ENCODE measurements around the gene ANO1.

ANO1 gene

DNA sequence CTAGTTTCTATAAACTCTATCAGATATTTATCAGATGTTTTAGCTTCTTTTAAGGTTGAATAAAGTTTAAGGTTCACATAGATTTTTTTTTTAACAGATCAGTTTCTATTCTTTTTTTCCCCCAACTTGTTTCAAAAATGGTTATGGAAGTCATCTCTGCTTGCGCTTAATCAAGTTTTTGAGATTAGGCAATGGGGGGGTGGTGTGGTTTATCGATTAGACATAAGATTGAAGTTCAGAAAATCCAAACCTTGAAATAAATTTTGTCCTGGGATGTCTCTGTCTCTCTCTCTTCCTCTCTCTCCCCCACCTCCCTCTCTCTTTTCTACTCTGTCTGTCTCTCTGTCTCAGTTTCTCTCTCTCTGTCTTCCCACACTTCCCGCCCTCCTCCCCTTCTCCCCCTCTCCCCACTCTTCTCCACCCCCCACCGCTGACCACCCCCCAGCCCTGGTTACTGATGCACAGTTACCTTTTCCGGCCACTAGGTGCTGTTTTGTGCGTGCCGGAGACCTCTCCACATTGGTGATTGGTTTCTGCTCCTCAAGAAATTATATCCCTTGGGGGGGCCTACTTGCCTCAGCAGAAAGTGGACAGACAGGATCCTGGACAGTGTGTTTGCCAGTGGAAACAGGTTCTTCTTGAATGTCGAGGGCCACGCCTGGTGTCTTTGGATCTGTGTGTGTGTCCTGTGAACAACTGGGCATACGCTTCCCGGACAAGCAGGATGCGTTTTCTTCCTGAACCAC lies 29.7 kb upstream of the ANO1 start:
- no peak for DNase-seq
- in situ Hi-C loops (cut with MboI; ENCODE audit: low pct_unique_long_range_greater_than_20kb, low sequenced_read_pairs) = no loop called here

DNA sequence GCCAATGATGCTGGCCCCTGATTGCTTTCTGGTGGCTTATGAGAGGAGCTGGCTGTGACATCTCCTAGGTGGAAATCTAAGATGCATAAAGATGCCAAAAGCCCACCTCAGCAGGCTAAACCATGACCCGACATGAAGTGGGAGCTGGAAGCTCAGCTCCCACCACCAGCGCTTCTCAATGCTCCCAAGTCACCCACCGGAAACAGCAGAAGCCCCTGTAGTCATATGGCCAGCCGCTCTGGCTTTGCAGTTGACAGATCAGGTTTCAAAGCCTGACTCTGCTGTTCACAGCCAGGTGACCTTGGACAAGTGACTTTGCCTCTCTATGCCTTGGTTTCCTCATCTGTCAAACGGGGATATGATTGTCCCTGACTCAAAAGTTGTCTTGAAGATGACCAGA lies 29.1 kb upstream of the ANO1 start:
- in situ Hi-C loops (cut with MboI; ENCODE audit: low pct_unique_long_range_greater_than_20kb, low sequenced_read_pairs) = no loop called here

DNA sequence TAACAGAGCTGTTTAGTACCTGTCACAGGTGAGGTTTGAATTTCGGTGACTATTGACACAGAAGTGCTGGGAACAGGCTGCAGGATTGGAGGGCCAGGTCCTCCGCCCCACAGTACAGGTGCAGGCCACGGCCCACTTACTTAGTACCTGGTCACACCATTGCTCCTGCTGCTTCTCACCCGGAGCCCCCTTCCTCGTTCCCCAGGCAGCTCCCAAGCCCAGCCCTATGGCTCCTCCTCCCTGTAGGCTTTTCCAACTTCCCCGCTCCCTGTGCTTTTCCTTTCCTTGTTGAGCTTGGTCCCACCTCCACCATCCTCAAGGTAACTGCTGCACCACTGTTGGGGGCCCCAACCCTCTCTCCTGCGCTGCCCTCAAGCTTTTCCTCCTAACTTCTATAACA lies 27.9 kb upstream of the ANO1 start:
- DNase-seq = no peak
- in situ Hi-C loops (cut with MboI; ENCODE audit: low pct_unique_long_range_greater_than_20kb, low sequenced_read_pairs) = no loop called here

More for the DNA sequence above, 29.1 kb upstream of the ANO1 start:
- DNase-seq = no peak

DNA sequence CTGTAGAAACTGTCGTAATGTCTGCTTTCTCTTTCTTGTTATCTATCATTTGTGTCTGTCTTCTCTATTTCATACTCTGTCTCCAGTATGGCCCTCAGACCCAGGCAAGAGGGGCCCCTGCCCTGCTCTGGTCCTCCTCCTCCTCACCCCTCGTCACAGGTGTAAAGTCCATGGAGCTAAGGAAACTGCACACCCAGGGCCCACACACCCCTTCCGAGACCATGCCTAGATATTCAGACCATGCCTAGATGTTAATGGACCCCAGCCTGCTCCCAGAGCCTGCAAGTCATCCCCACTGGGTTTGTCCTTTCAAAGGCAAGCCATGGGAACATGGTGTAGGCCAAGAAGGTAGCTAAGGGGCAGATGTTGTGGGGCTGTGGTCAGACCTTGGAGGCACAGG lies 24.1 kb upstream of the ANO1 start:
- in situ Hi-C loops (cut with MboI; ENCODE audit: low pct_unique_long_range_greater_than_20kb, low sequenced_read_pairs) = no loop called here
- no peak for DNase-seq

DNA sequence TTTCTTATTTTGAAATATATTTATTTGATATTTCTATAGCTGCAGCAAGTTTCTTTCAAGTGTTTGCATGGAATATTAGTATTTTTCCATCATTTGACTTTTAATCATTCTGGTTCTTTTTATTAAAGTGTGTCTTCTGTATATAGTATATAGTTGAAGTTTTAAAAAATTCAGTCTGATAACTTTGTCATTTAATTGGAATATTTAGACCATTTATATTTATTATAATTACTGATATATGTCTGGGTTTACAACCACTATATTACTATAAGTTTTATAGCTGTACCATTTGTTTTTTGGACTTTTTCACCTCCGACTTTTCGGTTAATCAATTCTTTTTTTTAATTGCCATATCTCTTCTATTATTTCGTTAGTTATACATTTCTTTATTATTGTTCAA lies 22.7 kb upstream of the ANO1 start:
- DNase-seq = no peak
- in situ Hi-C loops (cut with MboI; ENCODE audit: low pct_unique_long_range_greater_than_20kb, low sequenced_read_pairs) = no loop called here

DNA sequence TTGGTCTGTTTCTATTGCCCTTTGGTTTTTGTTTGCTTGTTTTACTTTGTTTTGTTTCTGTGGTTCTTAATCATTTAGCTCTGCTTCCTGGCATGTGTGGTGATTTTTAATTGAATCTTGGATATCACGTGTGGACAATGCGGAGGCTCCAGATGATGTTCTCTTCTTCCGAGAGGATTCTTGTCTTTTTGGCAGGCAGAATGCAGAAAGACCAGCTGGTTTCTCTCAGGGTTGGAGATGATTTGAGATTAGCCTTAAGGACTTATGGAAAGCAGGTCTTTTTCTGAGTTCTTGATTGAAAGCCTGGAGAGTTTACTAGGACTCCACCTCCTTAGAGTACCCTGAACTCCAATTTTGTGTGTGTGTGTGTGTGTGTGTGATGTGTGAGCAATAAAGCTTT lies 21.0 kb upstream of the ANO1 start:
- in situ Hi-C loops (cut with MboI; ENCODE audit: low pct_unique_long_range_greater_than_20kb, low sequenced_read_pairs) = no loop called here
- DNase-seq = no peak

DNA sequence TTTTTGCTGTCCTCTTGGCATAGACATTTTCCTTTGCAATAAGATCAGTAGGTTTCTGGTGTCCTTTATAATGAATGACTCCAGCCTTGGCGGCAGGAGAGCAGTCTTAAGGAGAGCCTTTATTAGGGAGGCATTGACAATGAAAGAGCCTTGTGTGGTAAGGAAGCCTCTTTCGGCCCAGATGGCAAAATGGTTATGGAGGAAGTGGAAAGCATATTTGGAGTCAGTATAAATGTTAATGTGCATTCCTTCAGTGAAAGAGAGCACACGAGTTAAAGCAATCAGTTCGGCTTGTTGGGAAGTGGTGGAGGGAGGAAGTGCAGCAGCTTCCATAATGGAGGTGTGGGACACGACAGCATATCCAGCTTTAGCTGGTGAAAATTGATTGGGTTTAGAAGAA lies 18.1 kb upstream of the ANO1 start:
- no peak for DNase-seq
- in situ Hi-C loops (cut with MboI; ENCODE audit: low pct_unique_long_range_greater_than_20kb, low sequenced_read_pairs) = no loop called here

DNA sequence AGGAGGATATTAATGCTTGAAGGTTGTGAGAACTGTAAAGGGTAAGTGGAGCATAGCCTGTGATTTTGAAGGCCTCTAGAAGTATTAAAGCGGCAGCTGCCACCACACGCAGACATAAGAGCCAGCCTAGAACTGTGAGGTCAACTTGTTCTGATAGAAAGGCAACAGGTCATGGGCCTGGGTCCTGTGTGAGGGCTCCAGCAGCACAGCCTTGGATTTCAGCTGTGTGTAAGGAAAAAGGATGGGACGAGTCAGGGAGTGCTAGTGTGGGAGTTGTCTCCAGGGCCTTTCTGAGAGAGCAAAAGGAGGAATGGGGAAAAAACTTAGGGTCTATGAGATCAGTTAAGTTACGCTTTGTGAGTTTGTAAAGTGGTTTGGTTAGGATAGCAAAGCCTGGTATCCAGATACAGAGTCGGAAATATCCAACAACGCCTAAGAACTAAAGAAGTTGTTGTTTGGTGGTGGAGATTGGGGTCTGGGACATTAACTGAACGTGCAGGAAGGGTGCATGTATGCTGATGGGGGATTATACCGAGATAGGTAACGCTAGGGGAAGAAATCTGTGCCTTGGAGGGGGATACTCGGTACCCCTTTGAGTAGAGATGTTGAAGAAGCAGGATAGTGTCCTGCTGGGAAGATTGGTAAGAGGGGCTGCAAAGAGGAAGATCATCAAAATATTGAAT lies 17.4 kb upstream of the ANO1 start:
- DNase-seq = no peak
- in situ Hi-C loops (cut with MboI; ENCODE audit: low pct_unique_long_range_greater_than_20kb, low sequenced_read_pairs) = no loop called here

DNA sequence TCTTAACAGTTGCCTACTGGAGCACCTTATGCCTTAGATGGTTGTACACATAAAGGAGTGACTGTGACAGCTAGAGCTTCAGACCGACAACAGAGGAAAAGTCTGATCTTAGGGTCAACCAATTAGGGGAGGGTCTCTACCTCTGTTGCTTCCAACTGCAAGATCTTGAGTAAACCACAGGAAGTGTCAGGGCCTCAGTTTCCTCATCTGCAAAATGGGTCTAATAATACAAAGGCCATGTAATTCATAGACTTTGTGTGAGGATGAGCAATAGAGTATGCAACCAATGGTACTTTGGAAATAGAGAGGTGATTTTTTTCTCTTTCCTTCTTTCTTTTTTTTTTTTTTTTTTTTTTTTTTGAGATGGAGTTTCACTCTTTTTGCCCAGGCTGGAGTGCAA lies 16.4 kb upstream of the ANO1 start:
- in situ Hi-C loops (cut with MboI; ENCODE audit: low pct_unique_long_range_greater_than_20kb, low sequenced_read_pairs) = no loop called here

DNA sequence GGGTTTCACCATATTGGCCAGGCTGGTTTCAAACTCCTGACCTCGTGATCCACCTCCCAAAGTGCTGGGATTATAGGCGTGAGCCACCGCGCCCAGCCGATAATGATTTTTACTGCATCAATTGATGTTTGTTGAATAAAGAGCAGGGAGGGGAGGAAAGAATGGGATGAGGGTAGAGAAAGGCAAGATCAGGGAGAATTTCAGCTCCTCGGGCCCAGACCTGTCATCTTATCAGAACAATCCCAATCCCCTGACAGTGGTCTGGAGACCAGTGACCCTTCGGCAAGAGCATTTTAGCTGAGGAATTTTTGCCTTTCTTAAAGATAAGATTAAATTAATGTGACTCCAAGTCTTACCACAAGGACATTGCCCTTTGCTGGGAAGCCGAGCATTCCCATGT lies 15.0 kb upstream of the ANO1 start:
- in situ Hi-C loops (cut with MboI; ENCODE audit: low pct_unique_long_range_greater_than_20kb, low sequenced_read_pairs) = no loop called here
- DNase-seq = no peak

More for the DNA sequence above, 16.4 kb upstream of the ANO1 start:
- no peak for DNase-seq

DNA sequence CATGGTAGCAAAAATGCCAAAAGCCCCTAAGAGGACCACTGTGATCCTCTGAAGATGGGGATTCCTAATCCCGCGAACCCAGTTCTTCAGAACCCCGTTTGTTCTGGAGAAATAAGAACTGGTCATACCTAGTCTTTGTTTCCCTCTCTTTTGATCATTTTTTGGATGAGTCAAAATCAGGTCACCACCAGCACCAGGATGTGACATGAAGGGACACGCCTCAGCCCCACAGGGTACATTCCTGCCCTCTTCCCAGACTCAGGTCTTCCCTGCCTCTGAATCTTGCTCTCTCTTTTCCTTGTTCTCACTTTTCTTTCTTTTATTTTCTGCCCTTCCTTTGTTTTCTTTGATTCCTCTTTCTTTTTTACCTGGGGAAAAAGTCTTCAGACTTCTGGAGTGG lies 14.6 kb upstream of the ANO1 start:
- in situ Hi-C loops (cut with MboI; ENCODE audit: low pct_unique_long_range_greater_than_20kb, low sequenced_read_pairs) = no loop called here
- no peak for DNase-seq

DNA sequence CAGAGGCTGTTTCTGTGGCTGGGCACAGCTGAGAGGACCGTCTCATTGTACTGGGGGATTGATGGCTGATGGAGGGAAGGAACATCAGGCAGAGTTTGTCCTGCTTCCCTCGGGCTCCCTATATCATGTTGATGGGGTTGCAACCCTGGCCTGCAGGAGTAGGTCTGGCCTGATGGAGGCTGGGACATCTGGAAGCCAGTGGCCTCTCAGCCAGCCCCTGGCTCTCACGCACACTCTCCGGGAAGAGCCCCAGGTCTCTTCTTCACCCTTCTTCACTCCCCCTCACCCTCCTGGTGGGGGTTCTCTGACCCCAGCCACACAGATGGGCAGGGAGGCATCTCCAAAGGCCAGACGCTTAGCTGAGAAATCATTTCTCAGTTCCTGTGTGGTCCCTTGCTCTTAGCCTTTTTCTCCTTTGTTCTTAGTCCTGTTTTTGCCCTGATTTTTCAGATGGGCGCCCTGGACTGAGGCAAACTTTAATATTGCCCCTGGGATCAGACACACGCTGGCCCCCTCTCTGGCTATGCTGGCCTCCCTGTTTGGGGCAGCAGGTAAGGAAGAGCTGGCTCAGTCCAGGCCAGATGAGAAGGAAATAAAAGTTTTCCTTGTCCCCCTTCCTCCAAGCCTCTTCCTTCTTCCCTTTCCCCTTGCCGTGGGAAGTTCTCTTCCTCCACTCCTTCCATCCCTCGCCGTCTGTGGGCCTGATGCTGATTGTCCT lies 13.9 kb upstream of the ANO1 start:
- DNase-seq = no peak
- in situ Hi-C loops (cut with MboI; ENCODE audit: low pct_unique_long_range_greater_than_20kb, low sequenced_read_pairs) = no loop called here

DNA sequence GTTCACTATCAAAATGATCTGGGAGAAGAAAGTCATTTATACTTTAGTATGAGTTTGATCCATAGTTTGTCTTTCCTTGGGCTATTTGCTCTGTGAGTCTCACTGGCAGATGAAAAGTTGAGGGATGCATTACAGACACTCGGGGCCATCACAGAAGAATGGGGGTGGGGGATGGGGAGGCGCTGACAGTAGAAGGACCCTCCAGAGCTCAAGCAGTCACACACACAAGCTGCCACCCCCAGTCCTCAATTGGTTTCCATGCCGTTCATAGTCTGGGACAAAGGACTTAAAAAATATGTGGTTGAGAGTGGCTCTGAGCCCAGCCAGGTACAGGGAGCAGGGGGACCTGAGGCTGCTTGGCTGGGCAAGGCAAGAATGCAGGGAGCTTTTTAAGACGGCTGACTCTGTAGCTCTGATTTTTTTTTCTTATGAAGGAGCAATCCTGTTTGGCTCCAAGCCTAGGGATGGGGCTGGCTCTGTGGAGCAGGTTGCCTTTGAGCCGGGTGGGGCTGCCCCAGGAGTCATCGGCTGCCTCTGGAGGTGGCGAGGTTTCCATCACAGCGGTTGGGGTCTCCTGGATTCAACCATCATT lies 13.3 kb upstream of the ANO1 start:
- DNase-seq = no peak
- in situ Hi-C loops (cut with MboI; ENCODE audit: low pct_unique_long_range_greater_than_20kb, low sequenced_read_pairs) = no loop called here

DNA sequence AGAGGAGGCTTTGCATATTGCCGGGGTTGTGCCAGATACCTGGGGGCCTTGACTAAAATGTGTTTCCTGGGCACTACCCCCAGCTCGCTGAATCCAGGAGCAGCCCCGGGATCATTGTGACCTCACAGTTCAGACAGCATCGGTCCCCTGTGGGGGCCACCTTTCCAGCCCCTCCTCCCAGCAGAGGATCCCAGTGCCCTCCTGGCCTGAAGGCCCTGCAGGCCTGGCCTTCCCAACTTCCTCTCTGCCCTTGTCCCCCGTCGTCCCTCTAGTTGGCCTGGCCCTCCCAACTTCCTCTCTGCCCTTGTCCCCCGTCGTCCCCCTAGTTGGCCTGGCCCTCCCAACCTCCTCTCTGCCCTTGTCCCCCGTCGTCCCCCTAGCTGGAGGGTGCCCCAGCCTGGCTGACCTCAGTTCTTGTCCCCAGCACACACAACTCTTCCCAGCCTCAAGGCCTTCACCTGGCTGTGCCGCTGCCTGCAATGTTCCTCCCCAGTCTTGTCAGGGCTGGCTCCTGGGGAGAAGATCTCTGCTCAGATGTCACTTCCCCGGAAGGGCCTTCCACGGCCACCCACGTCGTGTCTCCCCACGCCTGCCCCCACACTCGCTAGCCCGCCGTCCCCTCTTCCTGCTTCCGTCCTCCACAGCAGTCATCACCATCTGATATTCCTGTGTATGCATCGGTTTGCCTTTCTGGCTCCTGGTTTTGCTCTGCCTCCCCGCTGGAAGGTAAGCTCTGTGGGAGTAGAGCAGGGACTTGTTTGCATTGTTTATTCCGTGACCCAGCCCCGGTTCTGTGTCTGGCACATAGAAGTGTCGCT lies 12.6 kb upstream of the ANO1 start:
- in situ Hi-C loops (cut with MboI; ENCODE audit: low pct_unique_long_range_greater_than_20kb, low sequenced_read_pairs) = no loop called here
- no peak for DNase-seq

DNA sequence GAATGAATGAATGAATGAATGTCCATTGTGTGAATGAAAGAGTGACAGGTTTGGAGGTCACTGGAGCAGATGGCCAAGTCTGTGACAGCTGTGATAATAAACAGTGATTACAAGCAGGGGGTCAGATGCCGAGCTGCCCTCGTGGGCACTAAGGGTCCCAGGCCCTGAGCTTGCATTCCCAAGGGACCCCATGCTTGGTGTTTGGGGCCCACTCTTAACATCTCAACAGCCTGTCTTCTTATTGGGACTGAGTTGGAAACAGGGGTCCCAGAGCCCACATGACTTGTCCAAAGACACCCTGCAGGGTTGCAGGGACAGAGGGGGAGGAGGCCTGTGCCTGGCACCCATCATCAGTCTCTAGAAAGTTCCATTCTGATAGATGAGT lies 12.0 kb upstream of the ANO1 start:
- no peak for DNase-seq
- in situ Hi-C loops (cut with MboI; ENCODE audit: low pct_unique_long_range_greater_than_20kb, low sequenced_read_pairs) = no loop called here

DNA sequence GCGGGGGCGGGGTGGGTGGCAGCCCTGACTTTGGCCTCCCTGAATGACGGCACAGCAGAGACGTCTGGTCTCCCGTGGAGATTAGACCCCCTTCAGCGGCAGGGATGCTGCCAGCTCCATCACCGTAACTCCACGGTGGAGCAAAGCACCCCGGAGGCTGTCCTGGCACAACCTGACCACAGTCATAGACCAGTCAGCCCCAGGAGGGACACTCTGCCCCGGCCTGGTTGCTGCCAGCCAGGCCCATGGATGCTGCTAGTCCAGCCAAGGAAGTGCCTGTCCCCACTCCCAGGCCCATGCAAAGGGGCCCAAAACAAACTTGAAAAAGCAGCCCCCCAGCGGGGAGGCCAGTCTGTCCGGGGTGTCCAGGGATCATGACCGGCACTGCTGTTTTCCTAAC lies 11.5 kb upstream of the ANO1 start:
- in situ Hi-C loops (cut with MboI; ENCODE audit: low pct_unique_long_range_greater_than_20kb, low sequenced_read_pairs) = no loop called here
- no peak for DNase-seq

DNA sequence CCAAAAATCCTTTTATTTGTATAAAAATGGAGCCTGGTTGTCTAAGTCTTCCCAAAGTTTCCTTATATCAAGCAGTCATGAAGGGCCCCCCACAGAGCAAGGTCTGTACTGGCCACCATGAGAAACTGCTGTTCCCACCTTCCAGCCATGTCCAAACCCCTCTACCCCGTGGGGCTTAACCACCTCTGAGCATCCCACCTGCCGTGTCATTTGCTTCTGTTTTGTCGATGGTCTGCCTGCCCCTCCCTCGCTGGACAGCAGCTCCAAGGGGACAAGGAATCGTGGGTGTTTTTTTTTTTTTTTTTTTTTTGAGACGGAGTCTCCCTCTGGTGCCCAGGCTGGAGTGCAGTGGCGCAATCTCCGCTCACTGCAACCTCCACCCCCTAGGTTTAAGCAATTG lies 11.1 kb upstream of the ANO1 start:
- DNase-seq = no peak
- in situ Hi-C loops (cut with MboI; ENCODE audit: low pct_unique_long_range_greater_than_20kb, low sequenced_read_pairs) = no loop called here

DNA sequence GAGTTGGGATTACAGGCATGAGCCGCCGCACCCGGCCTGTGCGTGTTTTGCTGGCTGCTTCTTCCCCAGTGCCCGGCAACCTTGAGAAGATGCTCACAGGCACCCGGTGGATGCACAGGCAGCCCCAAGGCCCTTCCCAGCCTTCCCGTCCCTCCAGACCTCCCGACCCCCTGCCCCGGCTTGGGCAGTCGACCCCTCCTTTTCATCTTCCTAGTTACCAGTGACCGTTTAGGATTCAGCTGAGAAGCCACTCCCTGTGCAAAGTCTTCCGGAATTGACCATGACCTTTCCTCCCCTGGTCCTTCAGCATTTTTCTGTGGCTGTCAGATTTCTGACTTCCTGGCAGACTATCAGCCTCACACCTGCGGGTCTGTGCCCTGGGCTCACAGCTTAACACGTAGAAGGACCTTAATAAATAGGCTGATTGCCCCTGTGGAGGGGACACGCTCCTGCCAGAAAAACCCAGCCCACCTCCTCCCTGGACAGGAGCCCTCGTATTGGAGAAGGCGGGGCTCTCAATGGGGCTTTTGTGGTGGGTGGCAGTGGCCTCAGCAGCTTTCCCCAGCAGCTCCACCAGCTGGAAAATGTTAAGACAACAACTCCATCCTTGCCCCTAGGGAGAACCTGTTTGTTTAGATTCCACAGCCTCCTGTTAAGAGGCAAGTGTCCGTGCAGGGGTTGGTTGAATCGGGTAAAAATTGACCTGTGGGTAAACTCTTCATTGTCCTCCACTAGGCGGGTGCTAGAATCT lies 10.4 kb upstream of the ANO1 start:
- in situ Hi-C loops (cut with MboI; ENCODE audit: low pct_unique_long_range_greater_than_20kb, low sequenced_read_pairs) = no loop called here
- no peak for DNase-seq

DNA sequence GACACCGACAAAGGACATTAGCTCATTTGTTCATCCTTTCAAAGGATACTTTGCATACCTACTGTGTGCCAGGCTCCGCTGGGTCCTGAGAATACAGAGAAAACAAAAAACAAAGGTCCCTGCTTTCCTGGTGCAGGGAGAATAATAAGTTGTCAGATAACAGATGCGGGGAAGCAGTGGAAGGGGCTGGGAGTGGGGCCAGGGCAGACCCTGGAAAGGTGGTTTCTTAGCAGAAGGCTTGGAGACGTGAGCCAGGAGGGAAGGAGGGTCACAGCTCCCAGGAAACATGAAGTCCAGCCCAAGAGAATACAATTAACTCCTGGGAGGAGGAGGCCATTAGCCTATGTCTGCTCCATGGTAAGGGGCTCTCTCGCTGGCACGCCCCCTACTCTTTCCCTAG lies 9.8 kb upstream of the ANO1 start:
- no peak for DNase-seq
- in situ Hi-C loops (cut with MboI; ENCODE audit: low pct_unique_long_range_greater_than_20kb, low sequenced_read_pairs) = no loop called here

Data from KBM-7 (cell line).